GM23338 (cell line): ENCODE results near the gene DECR2. TPM values are rescaled to one million over a fixed set of nuclear protein-coding genes. Genes with fewer than 3 reads are reported as not detected.

Source experiments
- ZNF114 ChIP-seq: fragments of 250-450 bp; sonication (Bioruptor Pico); IDR thresholded peaks from 2 replicates; pipeline ENCODE4 v1.5.0; 2020; ENCODE audit warnings: mild to moderate bottlenecking, moderate library complexity
- polyA plus RNA-seq: library from polyadenylated mRNA; unstranded; fragments of >200 nt; fragmentation: Nextera tagmentation; extraction: Ambion mirVana; gene quantifications from 2 replicates; pipeline ENCODE4 v1.2.1, GENCODE V29; 2016
- small RNA-seq: library from RNA; depleted of rRNA; stranded (forward); fragments of <200 nt; gene quantifications from one replicate; pipeline ENCODE3, GENCODE V24; 2014; ENCODE audit warnings: low replicate concordance
- total RNA-seq: library from RNA; depleted of rRNA; stranded (reverse); fragments of >200 nt; shearing (Covaris generic); gene quantifications from 2 replicates; pipeline ENCODE4 v1.2.3, GENCODE V29; 2014; rRNA removed
- TF ChIP-seq, protein P1 (sequence below): IDR thresholded peaks from one replicate; pipeline ENCODE4 v1.6.1; 2018; ENCODE audit warnings: antibody characterized with exemption; ENCODE audit not compliant: unreplicated experiment
- TF ChIP-seq, protein P2 (sequence below): IDR thresholded peaks from 2 replicates; pipeline ENCODE4 v1.6.1; 2016; ENCODE audit warnings: antibody characterized with exemption

Gene DECR2
- total and polyA plus RNA-seq, 2 experiments from 2014 or later: 20.3 to 26.9 TPM

DNA sequence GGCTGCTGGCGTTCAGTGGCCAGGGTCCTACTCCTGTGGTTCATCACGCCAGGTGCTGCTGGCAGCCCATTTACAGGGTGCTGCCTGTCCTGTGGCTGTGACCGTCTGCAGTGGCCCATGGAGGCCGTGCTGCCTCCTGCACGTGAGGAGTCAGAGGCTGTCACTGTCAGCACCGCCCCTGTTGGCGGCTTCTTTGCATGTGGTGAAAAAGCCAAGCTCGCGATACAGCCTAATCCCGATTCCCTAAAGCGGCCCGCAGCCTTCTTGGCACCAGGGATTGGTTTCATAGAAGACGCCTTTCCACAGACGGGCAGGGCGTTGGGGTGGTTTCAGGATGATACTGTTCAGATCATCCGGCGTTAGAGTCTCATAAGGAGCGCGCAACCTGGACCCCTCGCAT, 59.1 kb downstream of the DECR2 start (continued):
- TF ChIP-seq, protein P1, sequence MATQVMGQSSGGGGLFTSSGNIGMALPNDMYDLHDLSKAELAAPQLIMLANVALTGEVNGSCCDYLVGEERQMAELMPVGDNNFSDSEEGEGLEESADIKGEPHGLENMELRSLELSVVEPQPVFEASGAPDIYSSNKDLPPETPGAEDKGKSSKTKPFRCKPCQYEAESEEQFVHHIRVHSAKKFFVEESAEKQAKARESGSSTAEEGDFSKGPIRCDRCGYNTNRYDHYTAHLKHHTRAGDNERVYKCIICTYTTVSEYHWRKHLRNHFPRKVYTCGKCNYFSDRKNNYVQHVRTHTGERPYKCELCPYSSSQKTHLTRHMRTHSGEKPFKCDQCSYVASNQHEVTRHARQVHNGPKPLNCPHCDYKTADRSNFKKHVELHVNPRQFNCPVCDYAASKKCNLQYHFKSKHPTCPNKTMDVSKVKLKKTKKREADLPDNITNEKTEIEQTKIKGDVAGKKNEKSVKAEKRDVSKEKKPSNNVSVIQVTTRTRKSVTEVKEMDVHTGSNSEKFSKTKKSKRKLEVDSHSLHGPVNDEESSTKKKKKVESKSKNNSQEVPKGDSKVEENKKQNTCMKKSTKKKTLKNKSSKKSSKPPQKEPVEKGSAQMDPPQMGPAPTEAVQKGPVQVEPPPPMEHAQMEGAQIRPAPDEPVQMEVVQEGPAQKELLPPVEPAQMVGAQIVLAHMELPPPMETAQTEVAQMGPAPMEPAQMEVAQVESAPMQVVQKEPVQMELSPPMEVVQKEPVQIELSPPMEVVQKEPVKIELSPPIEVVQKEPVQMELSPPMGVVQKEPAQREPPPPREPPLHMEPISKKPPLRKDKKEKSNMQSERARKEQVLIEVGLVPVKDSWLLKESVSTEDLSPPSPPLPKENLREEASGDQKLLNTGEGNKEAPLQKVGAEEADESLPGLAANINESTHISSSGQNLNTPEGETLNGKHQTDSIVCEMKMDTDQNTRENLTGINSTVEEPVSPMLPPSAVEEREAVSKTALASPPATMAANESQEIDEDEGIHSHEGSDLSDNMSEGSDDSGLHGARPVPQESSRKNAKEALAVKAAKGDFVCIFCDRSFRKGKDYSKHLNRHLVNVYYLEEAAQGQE: no peak
- no peak for TF ChIP-seq ZNF114 (CRISPR knock-in tag)
- TF ChIP-seq, protein P2, sequence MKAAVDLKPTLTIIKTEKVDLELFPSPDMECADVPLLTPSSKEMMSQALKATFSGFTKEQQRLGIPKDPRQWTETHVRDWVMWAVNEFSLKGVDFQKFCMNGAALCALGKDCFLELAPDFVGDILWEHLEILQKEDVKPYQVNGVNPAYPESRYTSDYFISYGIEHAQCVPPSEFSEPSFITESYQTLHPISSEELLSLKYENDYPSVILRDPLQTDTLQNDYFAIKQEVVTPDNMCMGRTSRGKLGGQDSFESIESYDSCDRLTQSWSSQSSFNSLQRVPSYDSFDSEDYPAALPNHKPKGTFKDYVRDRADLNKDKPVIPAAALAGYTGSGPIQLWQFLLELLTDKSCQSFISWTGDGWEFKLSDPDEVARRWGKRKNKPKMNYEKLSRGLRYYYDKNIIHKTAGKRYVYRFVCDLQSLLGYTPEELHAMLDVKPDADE: no peak

Small RNAs within 50 kb of the gene (small RNA-seq; reads per million reads assigned to genes)
- gene RF00019: not detected

Other genes with a start within 250 kb of the DECR2 start
- not detected in 2 replicates for gene HBZ, start 249.2 kb upstream of the DECR2 start, total RNA-seq
- gene HBZ, start 249.2 kb upstream of the DECR2 start, polyA plus RNA-seq: 0.39 TPM in 1 of 2 replicates, not detected in the other
- not detected in 2 replicates for gene HBM, start 235.9 kb upstream of the DECR2 start, total RNA-seq
- 0.68 TPM in 1 of 2 replicates, not detected in the other for gene HBM, start 235.9 kb upstream of the DECR2 start, polyA plus RNA-seq
- gene HBA2, start 229.0 kb upstream of the DECR2 start, total RNA-seq: 1.9 TPM in 1 of 2 replicates, not detected in the other
- 7.8 and 11.7 TPM in 2 replicates for gene HBA2, start 229.0 kb upstream of the DECR2 start, polyA plus RNA-seq
- not detected in 2 replicates for gene HBA1, start 225.2 kb upstream of the DECR2 start, total RNA-seq
- 3.4 and 6.7 TPM in 2 replicates for gene HBA1, start 225.2 kb upstream of the DECR2 start, polyA plus RNA-seq
- gene HBQ1, start 221.4 kb upstream of the DECR2 start, total RNA-seq: 3.1 and 6.6 TPM in 2 replicates
- gene HBQ1, start 221.4 kb upstream of the DECR2 start, polyA plus RNA-seq: 8.3 and 8.5 TPM in 2 replicates
- 114 and 115 TPM in 2 replicates for gene LUC7L, start 172.4 kb upstream of the DECR2 start, total RNA-seq
- 136 and 151 TPM in 2 replicates for gene LUC7L, start 172.4 kb upstream of the DECR2 start, polyA plus RNA-seq
- 57.2 and 128 TPM in 2 replicates for gene FAM234A, start 167.1 kb upstream of the DECR2 start, total RNA-seq
- 37.9 and 41.9 TPM in 2 replicates for gene FAM234A, start 167.1 kb upstream of the DECR2 start, polyA plus RNA-seq
- 0.58 and 1.8 TPM in 2 replicates for gene RGS11, start 125.9 kb upstream of the DECR2 start, total RNA-seq
- 0.38 and 0.74 TPM in 2 replicates for gene RGS11, start 125.9 kb upstream of the DECR2 start, polyA plus RNA-seq
- gene ARHGDIG, start 121.3 kb upstream of the DECR2 start, total RNA-seq: 1.0 and 1.2 TPM in 2 replicates
- 0.24 and 0.78 TPM in 2 replicates for gene ARHGDIG, start 121.3 kb upstream of the DECR2 start, polyA plus RNA-seq
- 0.87 TPM in 1 of 2 replicates, not detected in the other for gene PDIA2, start 118.7 kb upstream of the DECR2 start, total RNA-seq
- 0.39 and 0.52 TPM in 2 replicates for gene PDIA2, start 118.7 kb upstream of the DECR2 start, polyA plus RNA-seq
- gene AXIN1, start 49.2 kb upstream of the DECR2 start, total RNA-seq: 50.6 and 54.5 TPM in 2 replicates
- 14.3 and 15.0 TPM in 2 replicates for gene AXIN1, start 49.2 kb upstream of the DECR2 start, polyA plus RNA-seq
- gene MRPL28, start 31.3 kb upstream of the DECR2 start, total RNA-seq: 115 and 169 TPM in 2 replicates
- gene MRPL28, start 31.3 kb upstream of the DECR2 start, polyA plus RNA-seq: 129 and 135 TPM in 2 replicates
- gene PGAP6, start 19.9 kb upstream of the DECR2 start, total RNA-seq: 98.7 and 112 TPM in 2 replicates
- gene PGAP6, start 19.9 kb upstream of the DECR2 start, polyA plus RNA-seq: 25.1 and 29.5 TPM in 2 replicates
- 228 and 249 TPM in 2 replicates for gene NME4, start 4.7 kb upstream of the DECR2 start, total RNA-seq
- gene NME4, start 4.7 kb upstream of the DECR2 start, polyA plus RNA-seq: 511 and 521 TPM in 2 replicates
- 27.9 and 29.2 TPM in 2 replicates for gene RAB11FIP3, start 23.8 kb downstream of the DECR2 start, total RNA-seq
- gene RAB11FIP3, start 23.8 kb downstream of the DECR2 start, polyA plus RNA-seq: 3.2 and 4.4 TPM in 2 replicates
- gene CAPN15, start 125.8 kb downstream of the DECR2 start, total RNA-seq: 142 and 164 TPM in 2 replicates
- gene CAPN15, start 125.8 kb downstream of the DECR2 start, polyA plus RNA-seq: 27.3 and 30.7 TPM in 2 replicates
- gene PRR35, start 158.5 kb downstream of the DECR2 start, total RNA-seq: 1.1 and 1.4 TPM in 2 replicates
- gene PRR35, start 158.5 kb downstream of the DECR2 start, polyA plus RNA-seq: 0.32 and 0.63 TPM in 2 replicates
- 0.80 TPM in 1 of 2 replicates, not detected in the other for gene NHLRC4, start 165.1 kb downstream of the DECR2 start, total RNA-seq
- gene NHLRC4, start 165.1 kb downstream of the DECR2 start, polyA plus RNA-seq: 0.14 and 0.47 TPM in 2 replicates
- 49.9 and 62.3 TPM in 2 replicates for gene PIGQ, start 168.1 kb downstream of the DECR2 start, total RNA-seq
- gene PIGQ, start 168.1 kb downstream of the DECR2 start, polyA plus RNA-seq: 28.0 and 30.2 TPM in 2 replicates
- 24.2 and 24.6 TPM in 2 replicates for gene RAB40C, start 188.2 kb downstream of the DECR2 start, total RNA-seq
- 11.2 and 12.0 TPM in 2 replicates for gene RAB40C, start 188.2 kb downstream of the DECR2 start, polyA plus RNA-seq
- gene WFIKKN1, start 229.1 kb downstream of the DECR2 start, total RNA-seq: 6.8 and 11.2 TPM in 2 replicates
- gene WFIKKN1, start 229.1 kb downstream of the DECR2 start, polyA plus RNA-seq: 3.5 and 4.0 TPM in 2 replicates
- gene METTL26, start 234.4 kb downstream of the DECR2 start, total RNA-seq: 131 and 153 TPM in 2 replicates
- gene METTL26, start 234.4 kb downstream of the DECR2 start, polyA plus RNA-seq: 223 and 225 TPM in 2 replicates
- gene MCRIP2, start 239.9 kb downstream of the DECR2 start, total RNA-seq: 53.2 and 64.3 TPM in 2 replicates
- 67.7 and 80.2 TPM in 2 replicates for gene MCRIP2, start 239.9 kb downstream of the DECR2 start, polyA plus RNA-seq
- 42.2 and 44.4 TPM in 2 replicates for gene WDR90, start 247.5 kb downstream of the DECR2 start, total RNA-seq
- gene WDR90, start 247.5 kb downstream of the DECR2 start, polyA plus RNA-seq: 25.9 and 26.3 TPM in 2 replicates